A549 (cell line): Measurements from ENCODE around the gene SYNM. TPM values are rescaled to one million over a fixed set of nuclear protein-coding genes. Genes with fewer than 3 reads are reported as not detected.

Experiments used
- ATAC-seq, 2 experiments: fragments of 200-7000 bp in 1 of 2; fragments of >200 bp in 1 of 2; cut with Nextera tagmentation in 1 of 2; cut with Tn5 transposase in 1 of 2; 3 replicates each; pipeline versions ENCODE4 v1.8.0 to v1.9.1; 2018 to 2020; ENCODE audit warnings: mild to moderate bottlenecking in 1 of 2, moderate library complexity in 1 of 2
- CTCF ChIA-PET: fragments of 300-600 bp; sonication (Branson Sonifier 250); formaldehyde crosslinking; extraction: SDS; loops from one replicate; lab custom pipeline; 2021; ENCODE audit warnings: antibody characterized with exemption, inconsistent platforms; lab: Yijun Ruan, JAX
- POLR2A ChIA-PET: fragments of 350-600 bp; formaldehyde crosslinking; extraction: SDS; loops from one replicate; lab custom pipeline; 2021; ENCODE audit warnings: antibody characterized with exemption, inconsistent platforms; lab: Yijun Ruan, JAX
- DNase-seq, 2 experiments: peaks; one replicate each; pipeline versions ENCODE4 v3.0.0 to v3.0.0-alpha.2; 2011 to 2016; ENCODE audit warnings: low read depth in 1 of 2, low spot score in 1 of 2
- FAIRE-seq: peaks from 2 replicates; lab custom pipeline; 2011; peaks lifted over from hg19 to GRCh38; lab: Jason Lieb, UNC
- H3K27ac ChIP-seq, 2 experiments: fragments of >200 bp; sonication (Bioruptor Twin); formaldehyde crosslinking; 3 replicates each; pipeline ENCODE4 v1.5.1; 2016 to 2017
- H3K4me1 ChIP-seq: fragments of >200 bp; sonication (Bioruptor Twin); formaldehyde crosslinking; 3 replicates; pipeline ENCODE4 v1.6.1; 2016
- H3K4me2 ChIP-seq: fragments of >200 bp; sonication (Bioruptor Twin); formaldehyde crosslinking; 3 replicates; pipeline ENCODE4 v1.6.1; 2016
- H3K4me3 ChIP-seq: fragments of >200 bp; sonication (Bioruptor Twin); formaldehyde crosslinking; 3 replicates; pipeline ENCODE4 v1.5.1; 2016
- H3K9me3 ChIP-seq: fragments of >200 bp; sonication (Bioruptor Twin); formaldehyde crosslinking; 3 replicates; pipeline ENCODE4 v1.6.1; 2016
- BCL3 ChIP-seq: fragments of >200 bp; sonication (Bioruptor Twin); formaldehyde crosslinking; IDR thresholded peaks from 3 replicates; pipeline ENCODE4 v1.6.1; 2016
- BHLHE40 ChIP-seq: IDR thresholded peaks from 2 replicates; pipeline ENCODE4 v1.6.1; 2012; ENCODE audit warnings: low read depth, low read length, inconsistent platforms
- CHD2 ChIP-seq: fragments of 150-350 bp; IDR thresholded peaks from 2 replicates; pipeline ENCODE4 v1.6.1; 2014; ENCODE audit warnings: low read length; ENCODE audit not compliant: partially characterized antibody
- CTCF ChIP-seq: fragments of >200 bp; sonication (Bioruptor Twin); formaldehyde crosslinking; IDR thresholded peaks from 3 replicates; pipeline ENCODE4 v1.5.1; 2016
- FOSB ChIP-seq: fragments of 250-450 bp; sonication (Bioruptor Pico); IDR thresholded peaks from 2 replicates; pipeline ENCODE4 v1.5.0; 2020; ENCODE audit warnings: mild to moderate bottlenecking, moderate library complexity
- GATA3 ChIP-seq: IDR thresholded peaks from 2 replicates; pipeline ENCODE4 v1.6.1; 2012; ENCODE audit warnings: borderline replicate concordance
- HES2 ChIP-seq: fragments of >200 bp; sonication (Bioruptor Twin); formaldehyde crosslinking; IDR thresholded peaks from 2 replicates; pipeline ENCODE4 v1.6.1; 2016
- HEYL ChIP-seq: fragments of 250-450 bp; sonication (Bioruptor Pico); IDR thresholded peaks from 2 replicates; pipeline ENCODE4 v1.8.0; 2021; ENCODE audit warnings: mild to moderate bottlenecking, moderate library complexity
- HMGXB4 ChIP-seq: fragments of 250-450 bp; sonication (Bioruptor Pico); IDR thresholded peaks from 2 replicates; pipeline ENCODE4 v1.5.0; 2021; ENCODE audit warnings: mild to moderate bottlenecking, moderate library complexity, borderline replicate concordance
- JUNB ChIP-seq: fragments of >200 bp; sonication (Bioruptor Twin); formaldehyde crosslinking; IDR thresholded peaks from 2 replicates; pipeline ENCODE4 v1.6.1; 2016
- KDM1A ChIP-seq: fragments of 200-600 bp; sonication (generic); IDR thresholded peaks from 2 replicates; pipeline ENCODE4 v1.6.1; 2016; ENCODE audit warnings: low read depth, mild to moderate bottlenecking
- KDM5A ChIP-seq: fragments of 200-600 bp; sonication (generic); IDR thresholded peaks from 2 replicates; pipeline ENCODE4 v1.6.1; 2016; ENCODE audit warnings: antibody characterized with exemption, mild to moderate bottlenecking
- MAFK ChIP-seq: fragments of 450-650 bp; IDR thresholded peaks from 2 replicates; pipeline ENCODE4 v1.6.1; 2014; ENCODE audit not compliant: partially characterized antibody
- RAD21 ChIP-seq, 2 experiments: fragments of >200 bp in 1 of 2; sonication (Bioruptor Twin) in 1 of 2; formaldehyde crosslinking in 1 of 2; IDR thresholded peaks in 1 of 2; conservative IDR thresholded peaks in 1 of 2; 2 replicates in 1 of 2; 3 replicates in 1 of 2; pipeline ENCODE4 v1.6.1; 2012 to 2018; ENCODE audit warnings: inconsistent platforms in 1 of 2
- RNF2 ChIP-seq: fragments of 200-600 bp; sonication (generic); IDR thresholded peaks from 2 replicates; pipeline ENCODE4 v1.6.1; 2016; ENCODE audit warnings: low read depth, mild to moderate bottlenecking, antibody characterized with exemption, moderate library complexity, borderline replicate concordance
- TFCP2L1 ChIP-seq: fragments of 250-450 bp; sonication (Bioruptor Pico); IDR thresholded peaks from 2 replicates; pipeline ENCODE4 v1.5.0; 2021; ENCODE audit warnings: mild to moderate bottlenecking
- ZSCAN20 ChIP-seq: fragments of 250-450 bp; sonication (Bioruptor Pico); IDR thresholded peaks from 2 replicates; pipeline ENCODE4 v1.8.0; 2022; ENCODE audit warnings: mild to moderate bottlenecking, moderate library complexity
- WGBS: methylation state at CpG from one replicate; pipeline ENCODE4 v1.1.6; 2017; ENCODE audit errors: missing lambda C conversion rate; 5-methylcytosine and 5-hydroxymethylcytosine counted together
- polyA plus RNA-seq, 4 experiments: library from polyadenylated mRNA; depleted of rRNA in 3 of 4; stranded (reverse); fragments of >200 nt; fragmentation: RNase III in 1 of 4; extraction: RNeasy Plus Mini Kit Qiagen cat#74134 plus additional on column Dnase treatment in 1 of 4; gene quantifications; 2 replicates in 3 of 4; 3 replicates in 1 of 4; pipeline ENCODE4 v1.2.3, GENCODE V29; 2011 to 2017

Gene SYNM
- polyA plus RNA-seq, 2 of the 4 experiments (the other 2 are of a cell fraction) = 22.6 to 37.7 TPM

- 89% methylated on average over 4 of the region's 4 CpGs for WGBS
- TF ChIP-seq ZSCAN20 (CRISPR knock-in tag) = no peak
- no peak for TF ChIP-seq HMGXB4 (CRISPR knock-in tag)
- no peak for TF ChIP-seq CTCF
- no peak for TF ChIP-seq FOSB
- no peak for TF ChIP-seq HES2
- TF ChIP-seq TFCP2L1 = no peak
- peaks cover 24% of the 10 kb centered on the region for H3K4me1 ChIP-seq
- ATAC-seq (no peak), DNase-seq (no peak), FAIRE-seq (no peak)
- POLR2A ChIA-PET = interaction anchor here (1.0 kb wide), 1 partner anchor 9 kb away, joined by 3 read pairs; no protein-coding TSS in a partner anchor
- CTCF ChIA-PET = interaction anchor here (1.4 to 17.9 kb wide), 3 partner anchors 10 to 55 kb away, joined by 4 to 326 read pairs (median 4); partner anchors contain the start of gene SYNM
- H3K4me2 ChIP-seq = 0 out of 3 replicates have a peak overlapping the region, but pooled peaks have one; percentile 18
- peak overlapping the region in 1 of 2 experiments; percentile 5; a peak in 1 of 6 replicates for H3K27ac ChIP-seq
- no peaks in the 10 kb centered on the region for H3K9me3 ChIP-seq
- no peak overlapping the region for H3K4me3 ChIP-seq
Observed at GRCh38 chr15:99132122-99132521, 27.2 kb downstream of the SYNM start.

GRCh38 chr15:99132634-99133287 is 27.9 kb downstream of the SYNM start:
- Histone ChIP-seq H3K4me1 (peaks cover 24% of the 10 kb centered on the region), H3K4me2 (no peak overlapping the region), H3K27ac (no peak overlapping the region), H3K9me3 (no peaks in the 10 kb centered on the region), H3K4me3 (no peak overlapping the region)
- TF ChIP-seq BCL3 (no peak), JUNB (no peak), MAFK (no peak), HMGXB4 (CRISPR knock-in tag) (no peak), KDM1A (no peak), BHLHE40 (no peak), RNF2 (no peak), KDM5A (no peak), CHD2 (no peak), HEYL (CRISPR knock-in tag) (no peak), GATA3 (no peak), RAD21 (conservative IDR thresholded peaks at IDR 0.05 in 1 of 2, IDR thresholded peaks at IDR 0.05 in 1 of 2) (no peak)
- FAIRE-seq = no peak
- POLR2A ChIA-PET = interaction anchor here (1.0 kb wide), 1 partner anchor 9 kb away, joined by 3 read pairs; no protein-coding TSS in a partner anchor
- ATAC-seq = no peak
- WGBS = 93% methylated on average over 18 of the region's 18 CpGs
- CTCF ChIA-PET = interaction anchor here (1.5 to 17.9 kb wide), 3 partner anchors 26 to 56 kb away, joined by 4 to 326 read pairs (median 4); partner anchors contain the start of gene SYNM
- DNase-seq = no peak
